T-helper 2 cell (primary cell): ENCODE measurements around the gene S100A13.
"Not testable (repeated sequence)": the region's sequence is repeated elsewhere in the genome, so short reads cannot be mapped to it uniquely, and the experiment has no call there.

Source experiments
- DNase-seq, 5 experiments: peaks; one replicate each; pipeline versions ENCODE4 v3.0.0 to v3.0.0-alpha.2; 2012 to 2022

The S100A13 gene

GRCh38 chr1:153648000-153648643 lies 20.8 kb upstream of the S100A13 start:
- no peak for DNase-seq

- no peak for DNase-seq
Measured at GRCh38 chr1:153647346-153647714, 20.0 kb upstream of the S100A13 start.

GRCh38 chr1:153646672-153647345 lies 19.5 kb upstream of the S100A13 start:
- no peak for DNase-seq

- no peak for DNase-seq
Measured at GRCh38 chr1:153643816-153644215, 16.5 kb upstream of the S100A13 start.

GRCh38 chr1:153643100-153643499 lies 15.8 kb upstream of the S100A13 start:
- DNase-seq, result no peak

GRCh38 chr1:153642161-153642560 lies 14.9 kb upstream of the S100A13 start:
- no peak for DNase-seq

- no peak for DNase-seq
Measured at GRCh38 chr1:153640861-153641260, 13.6 kb upstream of the S100A13 start.

- not testable (repeated sequence) for DNase-seq
Measured at GRCh38 chr1:153640213-153640612, 12.9 kb upstream of the S100A13 start.

GRCh38 chr1:153639280-153639679 lies 12.0 kb upstream of the S100A13 start:
- no peak for DNase-seq

- no peak for DNase-seq
Measured at GRCh38 chr1:153638261-153638660, 11.0 kb upstream of the S100A13 start.

GRCh38 chr1:153636312-153636711 lies 9.0 kb upstream of the S100A13 start:
- DNase-seq, result no peak

GRCh38 chr1:153635872-153636271 lies 8.6 kb upstream of the S100A13 start:
- no peak for DNase-seq

- DNase-seq, result peak; percentile 86 to 97 (median 93)
Measured at GRCh38 chr1:153633754-153634665, 6.7 kb upstream of the S100A13 start, which contains the start of gene CHTOP. CHTOP (plus strand) TSS chr1:153634066; CDS start chr1:153636589, 2,523 bp downstream.

- DNase-seq, result no peak
Measured at GRCh38 chr1:153633161-153633753, 6.0 kb upstream of the S100A13 start.

GRCh38 chr1:153631047-153632022 lies 4.0 kb upstream of the S100A13 start:
- DNase-seq, result no peak

- DNase-seq, result no peak
Measured at GRCh38 chr1:153630384-153630783, 3.1 kb upstream of the S100A13 start.

GRCh38 chr1:153629971-153630370 lies 2.7 kb upstream of the S100A13 start:
- DNase-seq, result no peak

- no peak for DNase-seq
Measured at GRCh38 chr1:153629343-153629665, 2.0 kb upstream of the S100A13 start.

- no peak for DNase-seq
Measured at GRCh38 chr1:153628638-153629342, 1.5 kb upstream of the S100A13 start.

- no peak for DNase-seq
Measured at GRCh38 chr1:153627715-153628626, 666 bp upstream of the S100A13 start, which contains the start of gene S100A1. S100A1 (plus strand) TSS chr1:153628434; CDS start chr1:153630522, 2,088 bp downstream.
